AG09319 (cell line): ENCODE results near the gene IFIT1B.
"Not testable (repeated sequence)": the region's sequence is repeated elsewhere in the genome, so short reads cannot be mapped to it uniquely, and the experiment has no call there.

Experiments used
- DNase-seq: peaks from one replicate; pipeline ENCODE4 v3.0.0-alpha.2; 2010; ENCODE audit warnings: low read depth; ENCODE audit errors: extremely low read depth
- CTCF ChIP-seq: IDR thresholded peaks from 2 replicates; pipeline ENCODE4 v1.5.1; 2011; ENCODE audit warnings: low read depth, mild to moderate bottlenecking, inconsistent platforms, low read length, moderate library complexity

IFIT1B gene

GRCh38 chr10:89398003-89398749 is 20.3 kb downstream of the IFIT1B start:
- TF ChIP-seq CTCF, result no peak
- no peak for DNase-seq

GRCh38 chr10:89399956-89400355 is 22.1 kb downstream of the IFIT1B start:
- no peak for DNase-seq
- no peak for TF ChIP-seq CTCF

- TF ChIP-seq CTCF, result no peak
- DNase-seq, result no peak
Measured at GRCh38 chr10:89403043-89403442, 25.2 kb downstream of the IFIT1B start.

GRCh38 chr10:89404104-89405047 is 26.5 kb downstream of the IFIT1B start:
- DNase-seq, result no peak
- TF ChIP-seq CTCF, result no peak

GRCh38 chr10:89406178-89406577 is 28.3 kb downstream of the IFIT1B start:
- DNase-seq, result not testable (repeated sequence)

GRCh38 chr10:89407792-89408191 is 29.9 kb downstream of the IFIT1B start:
- not testable (repeated sequence) for DNase-seq

GRCh38 chr10:89409282-89409681 is 31.4 kb downstream of the IFIT1B start:
- DNase-seq, result not testable (repeated sequence)

- DNase-seq, result not testable (repeated sequence)
Measured at GRCh38 chr10:89410551-89410950, 32.7 kb downstream of the IFIT1B start.

GRCh38 chr10:89411135-89411534 is 33.3 kb downstream of the IFIT1B start:
- not testable (repeated sequence) for DNase-seq

- DNase-seq, result not testable (repeated sequence)
Measured at GRCh38 chr10:89412276-89412675, 34.4 kb downstream of the IFIT1B start.
